K562 (cell line): ENCODE measurements around the gene ENDOG. TPM values are rescaled to one million over a fixed set of nuclear protein-coding genes. Genes with fewer than 3 reads are reported as not detected.

Experiments used
- CHD4 ChIP-seq: fragments of 200-600 bp; sonication (generic); IDR thresholded peaks from 3 replicates; pipeline ENCODE4 v1.6.1; 2012; ENCODE audit warnings: low read depth, mild to moderate bottlenecking, mixed read lengths, low read length, inconsistent platforms; ENCODE audit not compliant: insufficient read depth, insufficient replicate concordance, poor library complexity, severe bottlenecking
- ERF ChIP-seq: fragments of 450-650 bp; formaldehyde crosslinking; IDR thresholded peaks from 2 replicates; pipeline ENCODE4 v1.4.0; 2020; ENCODE audit warnings: mild to moderate bottlenecking, mixed read lengths
- ETV5 ChIP-seq: sonication (generic); formaldehyde crosslinking; IDR thresholded peaks from 2 replicates; pipeline ENCODE4 v1.4.0; 2020; ENCODE audit warnings: low read depth, mild to moderate bottlenecking, missing genetic modification reagents
- FIP1L1 ChIP-seq: fragments of 200-400 bp; formaldehyde crosslinking; IDR thresholded peaks from 2 replicates; pipeline ENCODE4 v1.6.1; 2018; ENCODE audit warnings: mild to moderate bottlenecking, low read depth, low read length; ENCODE audit not compliant: poor library complexity, severe bottlenecking
- KLF10 ChIP-seq: fragments of 250-450 bp; sonication (Bioruptor Pico); IDR thresholded peaks from 2 replicates; pipeline ENCODE4 v1.6.1; 2021; ENCODE audit warnings: matching md5 sums
- MTA3 ChIP-seq: fragments of 450-650 bp; formaldehyde crosslinking; IDR thresholded peaks from 2 replicates; pipeline ENCODE4 v1.6.1; 2017; ENCODE audit warnings: mild to moderate bottlenecking, borderline replicate concordance
- SIN3A ChIP-seq, 2 experiments: fragments of 150-350 bp in 1 of 2; IDR thresholded peaks; 2 replicates each; pipeline ENCODE4 v1.6.1; 2011 to 2016; ENCODE audit warnings: borderline replicate concordance in 2 of 2, low read depth in 2 of 2, low read length in 2 of 2, mild to moderate bottlenecking in 2 of 2, moderate library complexity in 2 of 2; ENCODE audit not compliant: control insufficient read depth in 1 of 2
- SRSF7 ChIP-seq: fragments of 200-400 bp; formaldehyde crosslinking; optimal IDR thresholded peaks from 2 replicates; pipeline ENCODE3; 2017; ENCODE audit warnings: mild to moderate bottlenecking, low read depth, low read length
- SUPT5H ChIP-seq: fragments of 450-650 bp; IDR thresholded peaks from 2 replicates; pipeline ENCODE4 v1.6.1; 2016
- TGIF2 ChIP-seq: sonication (generic); formaldehyde crosslinking; IDR thresholded peaks from 2 replicates; pipeline ENCODE4 v1.8.1; 2022; ENCODE audit warnings: mild to moderate bottlenecking, missing genetic modification reagents, moderate library complexity
- USF2 ChIP-seq: sonication (generic); formaldehyde crosslinking; IDR thresholded peaks from 2 replicates; pipeline ENCODE4 v1.5.0; 2020; ENCODE audit warnings: missing genetic modification reagents
- ZKSCAN1 ChIP-seq: fragments of 150-350 bp; IDR thresholded peaks from 2 replicates; pipeline ENCODE4 v1.6.1; 2016; ENCODE audit warnings: low read depth, low read length
- ZNF239 ChIP-seq: fragments of 250-450 bp; sonication (Bioruptor Pico); IDR thresholded peaks from 2 replicates; pipeline ENCODE4 v1.4.0; 2020; ENCODE audit warnings: mild to moderate bottlenecking
- ZNF3 ChIP-seq: fragments of 250-450 bp; sonication (Bioruptor Pico); IDR thresholded peaks from 2 replicates; pipeline ENCODE4 v1.5.0; 2021; ENCODE audit warnings: mild to moderate bottlenecking, moderate library complexity
- ZNF431 ChIP-seq: sonication (generic); formaldehyde crosslinking; IDR thresholded peaks from 2 replicates; pipeline ENCODE4 v1.8.0; 2022; ENCODE audit warnings: mild to moderate bottlenecking, missing genetic modification reagents
- ZNF511 ChIP-seq: sonication (generic); formaldehyde crosslinking; IDR thresholded peaks from 2 replicates; pipeline ENCODE4 v1.8.0; 2022; ENCODE audit warnings: mild to moderate bottlenecking, missing genetic modification reagents
- ZNF584 ChIP-seq: fragments of 200-800 bp; sonication (Bioruptor generic); IDR thresholded peaks from 2 replicates; pipeline ENCODE4 v1.6.1; 2016; ENCODE audit warnings: low read depth, mild to moderate bottlenecking, missing genetic modification characterization, missing compliant biosample characterization
- polyA plus RNA-seq, 8 experiments: library from polyadenylated mRNA; depleted of rRNA in 4 of 8; stranded (reverse) in 5 of 8; unstranded in 3 of 8; fragments of >200 nt; fragmentation: Nextera tagmentation in 2 of 8; fragmentation: Illumina TruSeq in 1 of 8; extraction: Ambion mirVana in 2 of 8; extraction: Trizol in 1 of 8; gene quantifications; 2 replicates each; pipeline versions ENCODE4 v1.2.1 to v1.2.3, GENCODE V29; 2011 to 2014; ENCODE audit warnings: inconsistent platforms in 1 of 8, missing spikeins in 1 of 8
- total RNA-seq, 7 experiments: library from RNA; depleted of rRNA in 6 of 7; stranded (reverse); fragments of >200 nt in 6 of 7; fragmentation: Illumina TruSeq in 2 of 7; extraction: Trizol in 2 of 7; gene quantifications; 2 replicates each; pipeline versions ENCODE4 v1.2.1 to v1.2.3, GENCODE V29; 2011 to 2021; ENCODE audit warnings: low replicate concordance in 1 of 7
- TF ChIP-seq, protein P1 (sequence below): sonication (generic); formaldehyde crosslinking; IDR thresholded peaks from 2 replicates; pipeline ENCODE4 v1.8.0; 2022; ENCODE audit warnings: mild to moderate bottlenecking, missing genetic modification reagents
- TF ChIP-seq, protein P2 (sequence below): fragments of 450-650 bp; IDR thresholded peaks from 2 replicates; pipeline ENCODE4 v1.6.1; 2018; ENCODE audit not compliant: partially characterized antibody
- TF ChIP-seq, protein P3 (sequence below): sonication (generic); formaldehyde crosslinking; IDR thresholded peaks from 2 replicates; pipeline ENCODE4 v1.9.0; 2022; ENCODE audit warnings: mild to moderate bottlenecking, missing genetic modification reagents

The ENDOG gene
- total and polyA plus RNA-seq, 9 of the 15 experiments (the other 6 are each of a cell fraction or from before 2014, with no cell fraction given) = 1.2 to 91.0 (median 25.5) TPM

GRCh38 chr9:128786681-128787601, 31.4 kb upstream of the ENDOG start, which contains the start of gene TBC1D13 (continued):
- TF ChIP-seq, protein P1, sequence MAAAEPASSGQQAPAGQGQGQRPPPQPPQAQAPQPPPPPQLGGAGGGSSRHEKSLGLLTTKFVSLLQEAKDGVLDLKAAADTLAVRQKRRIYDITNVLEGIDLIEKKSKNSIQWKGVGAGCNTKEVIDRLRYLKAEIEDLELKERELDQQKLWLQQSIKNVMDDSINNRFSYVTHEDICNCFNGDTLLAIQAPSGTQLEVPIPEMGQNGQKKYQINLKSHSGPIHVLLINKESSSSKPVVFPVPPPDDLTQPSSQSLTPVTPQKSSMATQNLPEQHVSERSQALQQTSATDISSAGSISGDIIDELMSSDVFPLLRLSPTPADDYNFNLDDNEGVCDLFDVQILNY (CRISPR knock-in tag) = peak; percentile 81
- TF ChIP-seq FIP1L1 (peak; percentile 97), TGIF2 (CRISPR knock-in tag) (no peak), ZNF3 (no peak), MTA3 (peak; percentile 82; the same call in 1 of the 2 replicates), ERF (CRISPR knock-in tag) (no peak), CHD4 (no peak), ZNF584 (CRISPR knock-in tag) (0 out of 2 replicates have a peak, but pooled peaks have one; percentile 29), ETV5 (CRISPR knock-in tag) (peak; percentile 87), SUPT5H (peak; percentile 63; the same call in 1 of the 2 replicates), ZNF239 (no peak), SIN3A (IDR thresholded peaks at IDR 0.05; ENCODE audit: borderline replicate concordance in 2 of 2, control insufficient read depth in 1 of 2, low read depth in 2 of 2, low read length in 2 of 2) (peak; percentile 67 to 72; a peak in 3 of 4 replicates), ZKSCAN1 (peak; percentile 70; the same call in 1 of the 2 replicates), ZNF431 (CRISPR knock-in tag) (peak; percentile 83), SRSF7 (no peak), ZNF511 (peak; percentile 97), USF2 (peak; percentile 98), KLF10 (CRISPR knock-in tag) (no peak)
- TF ChIP-seq, protein P2, sequence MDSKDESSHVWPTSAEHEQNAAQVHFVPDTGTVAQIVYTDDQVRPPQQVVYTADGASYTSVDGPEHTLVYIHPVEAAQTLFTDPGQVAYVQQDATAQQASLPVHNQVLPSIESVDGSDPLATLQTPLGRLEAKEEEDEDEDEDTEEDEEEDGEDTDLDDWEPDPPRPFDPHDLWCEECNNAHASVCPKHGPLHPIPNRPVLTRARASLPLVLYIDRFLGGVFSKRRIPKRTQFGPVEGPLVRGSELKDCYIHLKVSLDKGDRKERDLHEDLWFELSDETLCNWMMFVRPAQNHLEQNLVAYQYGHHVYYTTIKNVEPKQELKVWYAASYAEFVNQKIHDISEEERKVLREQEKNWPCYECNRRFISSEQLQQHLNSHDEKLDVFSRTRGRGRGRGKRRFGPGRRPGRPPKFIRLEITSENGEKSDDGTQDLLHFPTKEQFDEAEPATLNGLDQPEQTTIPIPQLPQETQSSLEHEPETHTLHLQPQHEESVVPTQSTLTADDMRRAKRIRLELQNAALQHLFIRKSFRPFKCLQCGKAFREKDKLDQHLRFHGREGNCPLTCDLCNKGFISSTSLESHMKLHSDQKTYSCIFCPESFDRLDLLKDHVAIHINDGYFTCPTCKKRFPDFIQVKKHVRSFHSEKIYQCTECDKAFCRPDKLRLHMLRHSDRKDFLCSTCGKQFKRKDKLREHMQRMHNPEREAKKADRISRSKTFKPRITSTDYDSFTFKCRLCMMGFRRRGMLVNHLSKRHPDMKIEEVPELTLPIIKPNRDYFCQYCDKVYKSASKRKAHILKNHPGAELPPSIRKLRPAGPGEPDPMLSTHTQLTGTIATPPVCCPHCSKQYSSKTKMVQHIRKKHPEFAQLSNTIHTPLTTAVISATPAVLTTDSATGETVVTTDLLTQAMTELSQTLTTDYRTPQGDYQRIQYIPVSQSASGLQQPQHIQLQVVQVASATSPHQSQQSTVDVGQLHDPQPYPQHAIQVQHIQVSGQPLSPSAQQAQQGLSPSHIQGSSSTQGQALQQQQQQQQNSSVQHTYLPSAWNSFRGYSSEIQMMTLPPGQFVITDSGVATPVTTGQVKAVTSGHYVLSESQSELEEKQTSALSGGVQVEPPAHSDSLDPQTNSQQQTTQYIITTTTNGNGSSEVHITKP = peak; percentile 75
- TF ChIP-seq, protein P3, sequence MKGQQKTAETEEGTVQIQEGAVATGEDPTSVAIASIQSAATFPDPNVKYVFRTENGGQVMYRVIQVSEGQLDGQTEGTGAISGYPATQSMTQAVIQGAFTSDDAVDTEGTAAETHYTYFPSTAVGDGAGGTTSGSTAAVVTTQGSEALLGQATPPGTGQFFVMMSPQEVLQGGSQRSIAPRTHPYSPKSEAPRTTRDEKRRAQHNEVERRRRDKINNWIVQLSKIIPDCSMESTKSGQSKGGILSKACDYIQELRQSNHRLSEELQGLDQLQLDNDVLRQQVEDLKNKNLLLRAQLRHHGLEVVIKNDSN = peak; percentile 98
